Natural killer cell treated with Interleukin-12 subunit alpha and Interleukin-12 subunit beta and Interleukin-15 and Interleukin-18, amount 100 ng/mL, for 72 hours (primary cell): ENCODE measurements around the gene IL21R. TPM values are rescaled to one million over a fixed set of nuclear protein-coding genes. Genes with fewer than 3 reads are reported as not detected.

Source experiments
- ATAC-seq, 2 donors: fragments of 150-1000 bp; cut with Tn5 transposase in 1 of 2; sonication (Bioruptor Pico), chemical (Tn5 transposase) in 1 of 2; 2 replicates each; pipeline ENCODE4 v1.10.0; 2021
- DNase-seq: peaks from one replicate; pipeline ENCODE4 v3.0.0; 2022; ENCODE audit warnings: low spot score
- H3K27ac Mint-ChIP-seq, 2 donors: 1 replicate in 1 of 2; 2 replicates in 1 of 2; pipeline ENCODE4 v1.8.0; 2022; ENCODE audit warnings: mixed read lengths in 2 of 2, mild to moderate bottlenecking in 1 of 2, moderate library complexity in 1 of 2
- H3K27me3 Mint-ChIP-seq, 2 donors: 1 replicate in 1 of 2; 2 replicates in 1 of 2; pipeline ENCODE4 v1.8.0; 2022; ENCODE audit warnings: mixed read lengths in 2 of 2
- H3K36me3 Mint-ChIP-seq: one replicate; pipeline ENCODE4 v1.8.0; 2022; ENCODE audit warnings: mixed read lengths
- H3K4me1 Mint-ChIP-seq, 2 donors: 1 replicate in 1 of 2; 2 replicates in 1 of 2; pipeline ENCODE4 v1.8.0; 2022; ENCODE audit warnings: low read depth in 2 of 2, mixed read lengths in 2 of 2, mild to moderate bottlenecking in 1 of 2
- H3K4me3 Mint-ChIP-seq: one replicate; pipeline ENCODE4 v1.8.0; 2022; ENCODE audit warnings: mixed read lengths
- H3K9me3 Mint-ChIP-seq: 2 replicates; pipeline ENCODE4 v1.8.0; 2022; ENCODE audit warnings: mixed read lengths
- total RNA-seq, 2 donors: library from RNA; stranded (reverse); gene quantifications; one replicate each; pipeline ENCODE4 v1.2.3, GENCODE V29; 2022

Gene IL21R
- total RNA-seq, 2 donors from 2014 or later: 58.3 to 64.4 TPM

DNA sequence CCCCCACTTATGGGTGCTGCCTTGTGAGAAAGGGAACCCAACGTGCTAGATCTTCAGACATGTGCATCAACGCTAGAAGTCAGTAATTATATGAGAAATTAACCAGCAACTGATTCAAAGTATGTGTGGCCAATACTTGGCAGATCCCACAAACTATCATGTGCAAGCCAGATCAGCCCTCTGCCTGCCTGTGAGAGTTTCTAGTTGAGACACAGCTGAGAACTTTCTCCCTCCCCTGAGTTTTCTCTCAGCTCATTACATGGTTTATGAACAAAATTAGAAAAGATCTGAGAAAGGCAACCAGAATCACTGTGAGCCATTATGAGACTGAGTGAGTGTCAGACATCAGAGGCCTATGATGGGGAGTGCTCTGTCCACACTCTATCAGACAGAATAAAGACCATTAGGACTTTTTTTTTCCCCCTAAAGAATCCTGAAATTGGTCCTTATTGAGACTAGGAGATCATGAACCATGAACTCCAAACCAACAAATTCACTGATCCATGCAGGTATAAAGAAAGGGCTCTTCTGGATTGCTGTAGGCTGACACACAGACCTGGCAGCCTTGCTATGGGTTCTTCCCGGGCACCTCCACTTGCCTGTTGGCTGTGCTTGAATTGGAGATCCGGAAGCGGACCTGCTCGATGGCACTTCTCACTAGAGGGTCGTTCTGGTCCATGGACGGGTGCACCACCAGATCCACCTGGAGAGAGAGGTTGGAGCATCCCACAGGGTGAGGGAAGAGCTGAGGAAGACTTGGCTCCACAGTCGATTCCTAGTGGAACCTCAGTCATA, 96.3 kb downstream of the IL21R start:
- H3K4me3 Mint-ChIP-seq: no peak overlapping the region
- H3K27ac Mint-ChIP-seq: no peak overlapping the region
- no peaks in the 10 kb centered on the region for H3K27me3 Mint-ChIP-seq

DNA sequence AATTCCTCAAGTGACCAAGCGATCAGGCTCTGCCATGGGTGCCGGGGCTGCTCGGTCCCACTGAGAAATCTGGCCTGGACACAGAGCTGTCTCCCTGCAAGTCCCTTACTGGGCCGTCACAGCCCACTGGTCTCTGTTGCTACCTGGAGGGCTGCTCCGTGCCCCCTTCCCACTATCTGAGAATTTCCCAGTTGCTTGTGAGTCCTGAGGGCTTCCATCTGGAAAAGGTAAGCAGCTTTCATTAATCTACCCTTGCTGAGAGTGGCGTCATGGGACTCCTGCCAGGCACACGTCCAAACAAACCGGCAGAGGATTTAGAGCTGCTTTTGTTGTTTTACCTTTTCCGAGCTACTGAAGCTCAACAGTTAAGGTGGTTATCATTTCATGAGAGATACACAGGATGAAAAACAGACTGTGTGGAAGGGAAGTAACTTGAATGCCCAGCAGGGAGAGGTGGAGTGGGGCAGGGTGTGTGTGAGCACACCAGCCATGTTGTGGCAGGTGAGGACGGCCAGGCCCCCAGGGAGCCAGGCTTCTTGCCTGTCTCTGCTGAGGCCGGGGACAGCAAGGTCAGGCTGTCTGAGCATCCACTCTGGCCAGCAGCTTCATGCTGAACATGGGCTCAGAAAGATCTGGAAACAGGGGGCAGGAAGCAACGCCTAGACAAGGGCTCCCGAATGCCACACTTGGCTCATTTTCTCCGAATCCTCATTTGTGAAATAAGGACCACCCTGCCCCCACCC, 97.1 kb downstream of the IL21R start:
- no peaks in the 10 kb centered on the region for H3K9me3 Mint-ChIP-seq
- no peak for DNase-seq
- no peaks in the 10 kb centered on the region for H3K27me3 Mint-ChIP-seq
- no peak for ATAC-seq
- no peaks in the 10 kb centered on the region for H3K4me1 Mint-ChIP-seq
- H3K4me3 Mint-ChIP-seq: no peak overlapping the region
- no peak overlapping the region for H3K27ac Mint-ChIP-seq
- H3K36me3 Mint-ChIP-seq: peaks cover 24% of the 10 kb centered on the region

More for the DNA sequence above, 96.3 kb downstream of the IL21R start:
- ATAC-seq: no peak
- Mint-ChIP-seq H3K4me1 (no peaks in the 10 kb centered on the region), H3K36me3 (peaks cover 18% of the 10 kb centered on the region), H3K9me3 (no peaks in the 10 kb centered on the region)
- DNase-seq: no peak

DNA sequence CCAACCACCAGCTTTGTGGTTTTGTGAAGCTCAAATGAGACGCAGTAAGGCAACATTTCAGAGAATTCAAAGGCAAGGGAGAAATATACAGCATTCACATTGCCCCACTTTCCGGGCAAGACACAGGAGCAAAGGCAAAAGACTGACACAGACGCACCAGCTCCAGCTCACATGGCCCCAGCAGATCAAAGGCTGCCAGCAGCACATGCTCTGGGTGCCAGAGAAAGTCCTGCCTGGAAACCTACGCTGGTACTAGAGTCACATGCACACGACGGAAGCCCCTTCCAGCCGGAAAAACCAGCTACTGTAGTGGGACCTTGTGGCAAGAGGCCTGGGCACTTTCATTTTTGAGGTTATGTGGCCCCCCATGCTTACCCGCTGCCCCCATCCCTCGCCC, 97.7 kb downstream of the IL21R start:
- no peak for ATAC-seq
- Mint-ChIP-seq H3K4me3 (no peak overlapping the region), H3K9me3 (no peaks in the 10 kb centered on the region), H3K4me1 (no peaks in the 10 kb centered on the region), H3K27ac (no peak overlapping the region), H3K36me3 (peaks cover 20% of the 10 kb centered on the region), H3K27me3 (no peaks in the 10 kb centered on the region)
- no peak for DNase-seq

DNA sequence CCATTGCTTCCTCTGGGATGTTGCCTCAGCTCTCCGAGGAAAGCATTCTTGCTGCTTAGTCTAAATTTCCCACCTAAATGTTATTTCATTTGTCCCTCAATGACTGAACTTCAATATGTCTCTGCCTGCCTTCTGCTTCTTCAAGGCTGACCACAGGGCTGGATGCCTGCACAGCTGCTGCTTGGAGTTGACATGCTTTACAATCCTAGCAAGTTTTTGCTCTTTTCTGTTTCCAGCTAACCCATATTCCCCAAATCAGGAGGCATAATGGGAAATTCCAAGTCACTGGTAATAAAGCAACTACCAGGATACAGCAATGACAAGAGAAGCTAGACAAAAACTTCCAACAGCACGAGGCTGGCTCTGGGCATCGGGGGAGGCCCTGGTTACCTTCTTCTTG, 98.8 kb downstream of the IL21R start:
- no peak for ATAC-seq

More for the DNA sequence above, 98.8 kb downstream of the IL21R start:
- H3K4me3 Mint-ChIP-seq: no peak overlapping the region
- no peaks in the 10 kb centered on the region for H3K9me3 Mint-ChIP-seq
- no peaks in the 10 kb centered on the region for H3K27me3 Mint-ChIP-seq
- H3K4me1 Mint-ChIP-seq: no peaks in the 10 kb centered on the region
- peaks cover 25% of the 10 kb centered on the region for H3K36me3 Mint-ChIP-seq
- no peak for DNase-seq
- no peak overlapping the region for H3K27ac Mint-ChIP-seq

Other genes starting within 250 kb of the IL21R start
- gene KDM8, start 198.6 kb upstream of the IL21R start, total RNA-seq: 10 to 100 TPM in 1 of 2 donors, 1 to 10 TPM in 1; 7.3 to 12.0 TPM
- 10 to 100 TPM; 37.7 to 50.4 TPM for gene NSMCE1, start 133.4 kb upstream of the IL21R start, total RNA-seq
- gene IL4R, start 88.2 kb upstream of the IL21R start, total RNA-seq: 100 to 1,000 TPM; 213 to 224 TPM
- 100 to 1,000 TPM; 111 to 128 TPM for gene GTF3C1, start 147.7 kb downstream of the IL21R start, total RNA-seq
- gene KATNIP, start 148.0 kb downstream of the IL21R start, total RNA-seq: 10 to 100 TPM; 30.0 to 38.2 TPM